Measurements from ENCODE around the gene NTNG1. TPM values are rescaled to one million over a fixed set of nuclear protein-coding genes. Genes with fewer than 3 reads are reported as not detected.

The NTNG1 gene
- total and polyA plus RNA-seq, 10 of the 15 experiments (the other 5 are each of a cell fraction or from before 2014, with no cell fraction given): 0.18 to 2.3 (median 1.1) TPM; not detected in 1

- TF ChIP-seq ETV6 (conservative IDR thresholded peaks at IDR 0.05 in 1 of 2, IDR thresholded peaks at IDR 0.05 in 1 of 2; ENCODE audit: borderline replicate concordance in 1 of 2, low read depth in 1 of 2) (no peak), CBX5 (IDR thresholded peaks at IDR 0.05; ENCODE audit: low read depth) (no peak), POLR2AphosphoS2 (IDR thresholded peaks at IDR 0.05; ENCODE audit: low read depth, low read length) (no peak), EZH2 (IDR thresholded peaks at IDR 0.05; ENCODE audit: borderline replicate concordance, control insufficient read depth, low read depth, low read length) (0 out of 2 replicates have a peak, but pooled peaks have one; percentile 90), RUNX3 (IDR thresholded peaks at IDR 0.05; ENCODE audit: low read length) (peak; percentile 14; the same call in 1 of the 2 replicates), CHD1 (IDR thresholded peaks at IDR 0.05; ENCODE audit: low read depth, low read length) (no peak), RAD51 (IDR thresholded peaks at IDR 0.05) (no peak), RCOR1 (conservative IDR thresholded peaks at IDR 0.05; ENCODE audit: low read depth, low read length) (no peak), SMAD1 (IDR thresholded peaks at IDR 0.05; ENCODE audit: low read depth, partially characterized antibody) (no peak), GATAD2B (conservative IDR thresholded peaks at IDR 0.05; ENCODE audit: low read depth) (no peak), USF2 (IDR thresholded peaks at IDR 0.05; ENCODE audit: borderline replicate concordance, low read depth, low read length) (no peak), CEBPZ (IDR thresholded peaks at IDR 0.05; ENCODE audit: low read depth, low read length) (no peak)
- TF ChIP-seq, protein P1, sequence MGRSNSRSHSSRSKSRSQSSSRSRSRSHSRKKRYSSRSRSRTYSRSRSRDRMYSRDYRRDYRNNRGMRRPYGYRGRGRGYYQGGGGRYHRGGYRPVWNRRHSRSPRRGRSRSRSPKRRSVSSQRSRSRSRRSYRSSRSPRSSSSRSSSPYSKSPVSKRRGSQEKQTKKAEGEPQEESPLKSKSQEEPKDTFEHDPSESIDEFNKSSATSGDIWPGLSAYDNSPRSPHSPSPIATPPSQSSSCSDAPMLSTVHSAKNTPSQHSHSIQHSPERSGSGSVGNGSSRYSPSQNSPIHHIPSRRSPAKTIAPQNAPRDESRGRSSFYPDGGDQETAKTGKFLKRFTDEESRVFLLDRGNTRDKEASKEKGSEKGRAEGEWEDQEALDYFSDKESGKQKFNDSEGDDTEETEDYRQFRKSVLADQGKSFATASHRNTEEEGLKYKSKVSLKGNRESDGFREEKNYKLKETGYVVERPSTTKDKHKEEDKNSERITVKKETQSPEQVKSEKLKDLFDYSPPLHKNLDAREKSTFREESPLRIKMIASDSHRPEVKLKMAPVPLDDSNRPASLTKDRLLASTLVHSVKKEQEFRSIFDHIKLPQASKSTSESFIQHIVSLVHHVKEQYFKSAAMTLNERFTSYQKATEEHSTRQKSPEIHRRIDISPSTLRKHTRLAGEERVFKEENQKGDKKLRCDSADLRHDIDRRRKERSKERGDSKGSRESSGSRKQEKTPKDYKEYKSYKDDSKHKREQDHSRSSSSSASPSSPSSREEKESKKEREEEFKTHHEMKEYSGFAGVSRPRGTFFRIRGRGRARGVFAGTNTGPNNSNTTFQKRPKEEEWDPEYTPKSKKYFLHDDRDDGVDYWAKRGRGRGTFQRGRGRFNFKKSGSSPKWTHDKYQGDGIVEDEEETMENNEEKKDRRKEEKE (IDR thresholded peaks at IDR 0.05): no peak
- TF ChIP-seq, protein P2, sequence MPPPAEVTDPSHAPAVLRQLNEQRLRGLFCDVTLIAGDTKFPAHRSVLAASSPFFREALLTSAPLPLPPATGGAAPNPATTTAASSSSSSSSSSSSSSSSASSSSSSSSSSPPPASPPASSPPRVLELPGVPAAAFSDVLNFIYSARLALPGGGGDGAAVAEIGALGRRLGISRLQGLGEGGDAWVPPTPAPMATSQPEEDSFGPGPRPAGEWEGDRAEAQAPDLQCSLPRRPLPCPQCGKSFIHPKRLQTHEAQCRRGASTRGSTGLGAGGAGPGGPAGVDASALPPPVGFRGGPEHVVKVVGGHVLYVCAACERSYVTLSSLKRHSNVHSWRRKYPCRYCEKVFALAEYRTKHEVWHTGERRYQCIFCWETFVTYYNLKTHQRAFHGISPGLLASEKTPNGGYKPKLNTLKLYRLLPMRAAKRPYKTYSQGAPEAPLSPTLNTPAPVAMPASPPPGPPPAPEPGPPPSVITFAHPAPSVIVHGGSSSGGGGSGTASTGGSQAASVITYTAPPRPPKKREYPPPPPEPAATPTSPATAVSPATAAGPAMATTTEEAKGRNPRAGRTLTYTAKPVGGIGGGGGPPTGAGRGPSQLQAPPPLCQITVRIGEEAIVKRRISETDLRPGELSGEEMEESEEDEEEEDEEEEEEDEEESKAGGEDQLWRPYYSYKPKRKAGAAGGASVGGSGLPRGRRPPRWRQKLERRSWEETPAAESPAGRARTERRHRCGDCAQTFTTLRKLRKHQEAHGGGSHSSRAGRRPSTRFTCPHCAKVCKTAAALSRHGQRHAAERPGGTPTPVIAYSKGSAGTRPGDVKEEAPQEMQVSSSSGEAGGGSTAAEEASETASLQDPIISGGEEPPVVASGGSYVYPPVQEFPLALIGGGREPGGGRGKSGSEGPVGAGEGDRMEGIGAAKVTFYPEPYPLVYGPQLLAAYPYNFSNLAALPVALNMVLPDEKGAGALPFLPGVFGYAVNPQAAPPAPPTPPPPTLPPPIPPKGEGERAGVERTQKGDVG (CRISPR knock-in tag; IDR thresholded peaks at IDR 0.05): no peak
- TF ChIP-seq, protein P3, sequence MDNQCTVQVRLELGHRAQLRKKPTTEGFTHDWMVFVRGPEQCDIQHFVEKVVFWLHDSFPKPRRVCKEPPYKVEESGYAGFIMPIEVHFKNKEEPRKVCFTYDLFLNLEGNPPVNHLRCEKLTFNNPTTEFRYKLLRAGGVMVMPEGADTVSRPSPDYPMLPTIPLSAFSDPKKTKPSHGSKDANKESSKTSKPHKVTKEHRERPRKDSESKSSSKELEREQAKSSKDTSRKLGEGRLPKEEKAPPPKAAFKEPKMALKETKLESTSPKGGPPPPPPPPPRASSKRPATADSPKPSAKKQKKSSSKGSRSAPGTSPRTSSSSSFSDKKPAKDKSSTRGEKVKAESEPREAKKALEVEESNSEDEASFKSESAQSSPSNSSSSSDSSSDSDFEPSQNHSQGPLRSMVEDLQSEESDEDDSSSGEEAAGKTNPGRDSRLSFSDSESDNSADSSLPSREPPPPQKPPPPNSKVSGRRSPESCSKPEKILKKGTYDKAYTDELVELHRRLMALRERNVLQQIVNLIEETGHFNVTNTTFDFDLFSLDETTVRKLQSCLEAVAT (IDR thresholded peaks at IDR 0.05): no peak
- TF ChIP-seq, protein P4, sequence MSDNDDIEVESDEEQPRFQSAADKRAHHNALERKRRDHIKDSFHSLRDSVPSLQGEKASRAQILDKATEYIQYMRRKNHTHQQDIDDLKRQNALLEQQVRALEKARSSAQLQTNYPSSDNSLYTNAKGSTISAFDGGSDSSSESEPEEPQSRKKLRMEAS (IDR thresholded peaks at IDR 0.05; ENCODE audit: low read depth, low read length): no peak
Observed at GRCh38 chr1:107140703-107141490, at the start of gene NTNG1 (continued).
